HepG2 (cell line): ENCODE data around the gene MT1G. TPM values are rescaled to one million over a fixed set of nuclear protein-coding genes. Genes with fewer than 3 reads are reported as not detected.

Source experiments
- ARNT ChIP-seq: fragments of 450-650 bp; IDR thresholded peaks from 2 replicates; pipeline ENCODE4 v1.6.1; 2017
- ATRX ChIP-seq: sonication (generic); formaldehyde crosslinking; IDR thresholded peaks from 2 replicates; pipeline ENCODE4 v1.4.0; 2020; ENCODE audit warnings: missing genetic modification reagents, borderline replicate concordance
- CCDC6 ChIP-seq: sonication (generic); formaldehyde crosslinking; IDR thresholded peaks from 2 replicates; pipeline ENCODE4 v1.8.1; 2022; ENCODE audit warnings: mild to moderate bottlenecking, missing genetic modification reagents, moderate library complexity
- FOSL2 ChIP-seq: sonication (generic); formaldehyde crosslinking; IDR thresholded peaks from 2 replicates; pipeline ENCODE4 v1.4.0; 2020; ENCODE audit warnings: missing genetic modification reagents
- GATA4 ChIP-seq: sonication (generic); IDR thresholded peaks from 2 replicates; pipeline ENCODE4 v1.6.1; 2016; ENCODE audit warnings: antibody characterized with exemption, low read depth, borderline replicate concordance
- HNRNPUL1 ChIP-seq: fragments of 200-400 bp; formaldehyde crosslinking; IDR thresholded peaks from 2 replicates; pipeline ENCODE4 v1.6.1; 2017; ENCODE audit warnings: low read depth, mild to moderate bottlenecking, low read length, moderate library complexity
- ISX ChIP-seq: sonication (generic); formaldehyde crosslinking; conservative IDR thresholded peaks from 2 replicates; pipeline ENCODE4 v1.5.0; 2020; ENCODE audit warnings: missing genetic modification reagents
- JDP2 ChIP-seq: sonication (generic); formaldehyde crosslinking; IDR thresholded peaks from 2 replicates; pipeline ENCODE4 v1.8.1; 2022; ENCODE audit warnings: missing genetic modification reagents, borderline replicate concordance
- NFYC ChIP-seq: IDR thresholded peaks from 2 replicates; pipeline ENCODE4 v1.6.1; 2016; ENCODE audit warnings: missing genetic modification reagents, missing compliant biosample characterization
- NR2F1 ChIP-seq, 2 experiments: fragments of 450-650 bp in 1 of 2; formaldehyde crosslinking in 1 of 2; IDR thresholded peaks; 2 replicates each; pipeline versions ENCODE4 v1.5.0 to v1.6.1; 2016 to 2020; ENCODE audit warnings: mild to moderate bottlenecking in 1 of 2, missing compliant biosample characterization in 1 of 2, missing genetic modification reagents in 1 of 2, moderate library complexity in 1 of 2
- NR2F2 ChIP-seq: IDR thresholded peaks from 2 replicates; pipeline ENCODE4 v1.6.1; 2012; ENCODE audit warnings: low read depth, inconsistent platforms, borderline replicate concordance
- POGZ ChIP-seq: sonication (generic); formaldehyde crosslinking; IDR thresholded peaks from 2 replicates; pipeline ENCODE4 v1.4.0; 2020; ENCODE audit warnings: mild to moderate bottlenecking, missing genetic modification reagents
- RFXAP ChIP-seq: sonication (generic); formaldehyde crosslinking; IDR thresholded peaks from 2 replicates; pipeline ENCODE4 v1.4.0; 2020; ENCODE audit warnings: missing genetic modification reagents, borderline replicate concordance
- TOE1 ChIP-seq: sonication (generic); formaldehyde crosslinking; IDR thresholded peaks from 2 replicates; pipeline ENCODE4 v1.4.0; 2020; ENCODE audit warnings: mild to moderate bottlenecking, missing genetic modification reagents
- ZBTB1 ChIP-seq: sonication (generic); formaldehyde crosslinking; IDR thresholded peaks from 2 replicates; pipeline ENCODE4 v1.4.0; 2020; ENCODE audit warnings: missing genetic modification reagents, borderline replicate concordance
- ZNF33B ChIP-seq: sonication (generic); formaldehyde crosslinking; IDR thresholded peaks from 2 replicates; pipeline ENCODE4 v1.5.1; 2020; ENCODE audit warnings: mild to moderate bottlenecking, missing genetic modification reagents
- ZNF713 ChIP-seq: sonication (generic); formaldehyde crosslinking; IDR thresholded peaks from 2 replicates; pipeline ENCODE4 v1.4.0; 2020; ENCODE audit warnings: mild to moderate bottlenecking, missing genetic modification reagents
- ZNF773 ChIP-seq: sonication (generic); formaldehyde crosslinking; IDR thresholded peaks from 2 replicates; pipeline ENCODE4 v1.4.0; 2020; ENCODE audit warnings: missing genetic modification reagents, borderline replicate concordance
- polyA plus RNA-seq, 8 experiments: library from polyadenylated mRNA; depleted of rRNA in 3 of 8; stranded (reverse) in 7 of 8; unstranded in 1 of 8; fragments of >200 nt; fragmentation: Illumina TruSeq in 4 of 8; extraction: Trizol in 4 of 8; gene quantifications; 2 replicates each; pipeline versions ENCODE4 v1.2.1 to v1.2.3, GENCODE V29; 2011 to 2016; ENCODE audit warnings: low read depth in 4 of 8, missing spikeins in 1 of 8, mixed read lengths in 1 of 8; ENCODE audit not compliant: insufficient read depth in 1 of 8
- total RNA-seq, 5 experiments: library from RNA; depleted of rRNA; stranded (reverse); fragments of >200 nt; fragmentation: Illumina TruSeq; extraction: Trizol; gene quantifications; 2 replicates each; pipeline ENCODE4 v1.2.3, GENCODE V29; 2016; ENCODE audit warnings: low read depth in 1 of 5
- TF ChIP-seq, protein P1 (sequence below): sonication (generic); formaldehyde crosslinking; IDR thresholded peaks from 2 replicates; pipeline ENCODE4 v1.9.0; 2021; ENCODE audit warnings: missing genetic modification reagents, borderline replicate concordance
- TF ChIP-seq, protein P2 (sequence below): sonication (generic); formaldehyde crosslinking; IDR thresholded peaks from 2 replicates; pipeline ENCODE4 v1.8.0; 2022; ENCODE audit warnings: low read depth, missing genetic modification reagents
- TF ChIP-seq, protein P3 (sequence below): sonication (generic); formaldehyde crosslinking; IDR thresholded peaks from 2 replicates; pipeline ENCODE4 v1.8.0; 2022; ENCODE audit warnings: missing genetic modification reagents, mild to moderate bottlenecking, moderate library complexity, borderline replicate concordance
- TF ChIP-seq, protein P4 (sequence below): IDR thresholded peaks from 2 replicates; pipeline ENCODE4 v1.6.1; 2016; ENCODE audit warnings: low read depth, control low read depth

MT1G gene
- total and polyA plus RNA-seq, 2 of the 13 experiments (the other 11 are each of a cell fraction or from before 2014, with no cell fraction given): 3.6 to 377 TPM

DNA sequence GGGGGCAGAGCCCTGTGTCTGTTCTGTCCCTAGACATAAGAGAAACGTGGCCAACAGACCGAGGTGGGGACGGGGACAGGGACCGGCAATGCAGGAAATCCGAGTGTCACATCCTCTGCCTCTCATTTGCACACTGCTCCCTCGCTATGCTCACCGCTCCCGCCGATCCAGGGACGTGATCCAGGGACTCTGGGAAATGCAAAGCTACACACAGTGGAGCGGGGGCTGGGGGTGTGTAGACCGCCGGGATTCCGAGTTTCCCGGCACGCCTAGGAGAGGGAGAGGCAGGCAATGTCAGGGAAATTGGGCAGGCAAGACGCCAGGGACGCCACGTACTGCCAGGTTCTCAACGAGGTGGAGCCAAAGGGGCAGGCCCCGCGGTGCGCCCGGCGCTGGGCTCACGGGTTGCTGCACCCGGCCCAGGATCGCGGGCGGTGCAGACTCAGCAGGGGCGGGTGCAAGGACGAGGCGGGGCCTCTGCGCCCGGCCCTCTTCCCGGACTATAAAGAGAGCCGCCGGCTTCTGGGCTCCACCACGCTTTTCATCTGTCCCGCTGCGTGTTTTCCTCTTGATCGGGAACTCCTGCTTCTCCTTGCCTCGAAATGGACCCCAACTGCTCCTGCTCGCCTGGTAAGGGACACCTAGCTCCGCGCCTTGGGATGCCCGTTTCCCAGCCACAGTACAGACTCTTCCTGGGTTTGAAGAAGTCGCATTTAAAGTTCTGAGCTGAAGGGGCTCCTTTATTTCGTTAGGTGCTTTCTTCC, 14.3 kb upstream of the MT1G start, which contains the start of gene MT1X (continued):
- TF ChIP-seq FOSL2 (CRISPR knock-in tag) (0 out of 2 replicates have a peak, but pooled peaks have one; percentile 10), ZNF713 (0 out of 2 replicates have a peak, but pooled peaks have one; percentile 60), NR2F1 (CRISPR knock-in tag; IDR thresholded peaks at IDR 0.05) (no peak), NFYC (CRISPR knock-in tag) (no peak), ATRX (CRISPR knock-in tag) (no peak), ISX (no peak), ZNF33B (no peak), GATA4 (0 out of 2 replicates have a peak, but pooled peaks have one; percentile 52), RFXAP (CRISPR knock-in tag) (peak; percentile 77; the same call in 1 of the 2 replicates), HNRNPUL1 (no peak), ZNF773 (CRISPR knock-in tag) (no peak), ARNT (no peak), JDP2 (no peak), TOE1 (CRISPR knock-in tag) (no peak), CCDC6 (CRISPR knock-in tag) (peak; percentile 57; the same call in 1 of the 2 replicates), ZBTB1 (CRISPR knock-in tag) (no peak), NR2F2 (no peak), POGZ (CRISPR knock-in tag) (peak; percentile 79)
- TF ChIP-seq, protein P1, sequence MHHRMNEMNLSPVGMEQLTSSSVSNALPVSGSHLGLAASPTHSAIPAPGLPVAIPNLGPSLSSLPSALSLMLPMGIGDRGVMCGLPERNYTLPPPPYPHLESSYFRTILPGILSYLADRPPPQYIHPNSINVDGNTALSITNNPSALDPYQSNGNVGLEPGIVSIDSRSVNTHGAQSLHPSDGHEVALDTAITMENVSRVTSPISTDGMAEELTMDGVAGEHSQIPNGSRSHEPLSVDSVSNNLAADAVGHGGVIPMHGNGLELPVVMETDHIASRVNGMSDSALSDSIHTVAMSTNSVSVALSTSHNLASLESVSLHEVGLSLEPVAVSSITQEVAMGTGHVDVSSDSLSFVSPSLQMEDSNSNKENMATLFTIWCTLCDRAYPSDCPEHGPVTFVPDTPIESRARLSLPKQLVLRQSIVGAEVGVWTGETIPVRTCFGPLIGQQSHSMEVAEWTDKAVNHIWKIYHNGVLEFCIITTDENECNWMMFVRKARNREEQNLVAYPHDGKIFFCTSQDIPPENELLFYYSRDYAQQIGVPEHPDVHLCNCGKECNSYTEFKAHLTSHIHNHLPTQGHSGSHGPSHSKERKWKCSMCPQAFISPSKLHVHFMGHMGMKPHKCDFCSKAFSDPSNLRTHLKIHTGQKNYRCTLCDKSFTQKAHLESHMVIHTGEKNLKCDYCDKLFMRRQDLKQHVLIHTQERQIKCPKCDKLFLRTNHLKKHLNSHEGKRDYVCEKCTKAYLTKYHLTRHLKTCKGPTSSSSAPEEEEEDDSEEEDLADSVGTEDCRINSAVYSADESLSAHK (CRISPR knock-in tag): no peak
- TF ChIP-seq, protein P2, sequence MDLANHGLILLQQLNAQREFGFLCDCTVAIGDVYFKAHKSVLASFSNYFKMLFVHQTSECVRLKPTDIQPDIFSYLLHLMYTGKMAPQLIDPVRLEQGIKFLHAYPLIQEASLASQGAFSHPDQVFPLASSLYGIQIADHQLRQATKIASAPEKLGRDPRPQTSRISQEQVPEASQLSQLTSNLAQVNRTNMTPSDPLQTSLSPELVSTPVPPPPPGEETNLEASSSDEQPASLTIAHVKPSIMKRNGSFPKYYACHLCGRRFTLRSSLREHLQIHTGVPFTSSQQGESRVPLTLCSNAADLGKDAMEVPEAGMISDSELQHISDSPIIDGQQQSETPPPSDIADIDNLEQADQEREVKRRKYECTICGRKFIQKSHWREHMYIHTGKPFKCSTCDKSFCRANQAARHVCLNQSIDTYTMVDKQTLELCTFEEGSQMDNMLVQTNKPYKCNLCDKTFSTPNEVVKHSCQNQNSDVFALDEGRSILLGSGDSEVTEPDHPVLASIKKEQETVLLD (CRISPR knock-in tag): no peak
- TF ChIP-seq, protein P3, sequence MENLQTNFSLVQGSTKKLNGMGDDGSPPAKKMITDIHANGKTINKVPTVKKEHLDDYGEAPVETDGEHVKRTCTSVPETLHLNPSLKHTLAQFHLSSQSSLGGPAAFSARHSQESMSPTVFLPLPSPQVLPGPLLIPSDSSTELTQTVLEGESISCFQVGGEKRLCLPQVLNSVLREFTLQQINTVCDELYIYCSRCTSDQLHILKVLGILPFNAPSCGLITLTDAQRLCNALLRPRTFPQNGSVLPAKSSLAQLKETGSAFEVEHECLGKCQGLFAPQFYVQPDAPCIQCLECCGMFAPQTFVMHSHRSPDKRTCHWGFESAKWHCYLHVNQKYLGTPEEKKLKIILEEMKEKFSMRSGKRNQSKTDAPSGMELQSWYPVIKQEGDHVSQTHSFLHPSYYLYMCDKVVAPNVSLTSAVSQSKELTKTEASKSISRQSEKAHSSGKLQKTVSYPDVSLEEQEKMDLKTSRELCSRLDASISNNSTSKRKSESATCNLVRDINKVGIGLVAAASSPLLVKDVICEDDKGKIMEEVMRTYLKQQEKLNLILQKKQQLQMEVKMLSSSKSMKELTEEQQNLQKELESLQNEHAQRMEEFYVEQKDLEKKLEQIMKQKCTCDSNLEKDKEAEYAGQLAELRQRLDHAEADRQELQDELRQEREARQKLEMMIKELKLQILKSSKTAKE (CRISPR knock-in tag): no peak
- TF ChIP-seq, protein P4, sequence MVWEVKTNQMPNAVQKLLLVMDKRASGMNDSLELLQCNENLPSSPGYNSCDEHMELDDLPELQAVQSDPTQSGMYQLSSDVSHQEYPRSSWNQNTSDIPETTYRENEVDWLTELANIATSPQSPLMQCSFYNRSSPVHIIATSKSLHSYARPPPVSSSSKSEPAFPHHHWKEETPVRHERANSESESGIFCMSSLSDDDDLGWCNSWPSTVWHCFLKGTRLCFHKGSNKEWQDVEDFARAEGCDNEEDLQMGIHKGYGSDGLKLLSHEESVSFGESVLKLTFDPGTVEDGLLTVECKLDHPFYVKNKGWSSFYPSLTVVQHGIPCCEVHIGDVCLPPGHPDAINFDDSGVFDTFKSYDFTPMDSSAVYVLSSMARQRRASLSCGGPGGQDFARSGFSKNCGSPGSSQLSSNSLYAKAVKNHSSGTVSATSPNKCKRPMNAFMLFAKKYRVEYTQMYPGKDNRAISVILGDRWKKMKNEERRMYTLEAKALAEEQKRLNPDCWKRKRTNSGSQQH (CRISPR knock-in tag): peak; percentile 11; the same call in 1 of the 2 replicates
